GM21737 (cell line): ENCODE data around the gene CTNNA3.
"Not testable (repeated sequence)": the region's sequence is repeated elsewhere in the genome, so short reads cannot be mapped to it uniquely, and the experiment has no call there.

Source experiments
- ATAC-seq: cut with Tn5 transposase; IDR thresholded peaks from one replicate; pipeline ENCODE4 v1.9.1; 2021; ENCODE audit warnings: mild to moderate bottlenecking, moderate library complexity; ENCODE audit not compliant: unreplicated experiment

Gene CTNNA3

DNA sequence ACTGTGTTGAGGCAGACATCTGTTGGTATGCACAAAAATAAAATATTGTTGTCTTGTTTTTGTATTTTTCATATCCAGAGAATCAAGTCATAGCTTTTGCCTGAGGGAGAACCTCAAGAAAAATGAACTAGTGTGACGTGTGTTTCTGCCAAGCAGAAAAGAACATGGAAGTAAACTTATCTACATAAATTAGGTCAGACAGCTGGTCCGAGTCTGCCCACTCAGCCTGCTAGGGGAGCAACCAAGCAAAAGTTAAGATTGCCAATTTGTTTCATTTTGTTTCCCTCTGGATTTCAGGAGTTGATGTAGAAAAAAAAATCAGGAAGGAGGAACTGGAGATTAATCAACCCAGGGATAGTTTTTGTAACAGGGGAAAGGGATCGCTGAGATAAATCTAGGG lies 1342.6 kb downstream of the CTNNA3 start:
- no peak for ATAC-seq

DNA sequence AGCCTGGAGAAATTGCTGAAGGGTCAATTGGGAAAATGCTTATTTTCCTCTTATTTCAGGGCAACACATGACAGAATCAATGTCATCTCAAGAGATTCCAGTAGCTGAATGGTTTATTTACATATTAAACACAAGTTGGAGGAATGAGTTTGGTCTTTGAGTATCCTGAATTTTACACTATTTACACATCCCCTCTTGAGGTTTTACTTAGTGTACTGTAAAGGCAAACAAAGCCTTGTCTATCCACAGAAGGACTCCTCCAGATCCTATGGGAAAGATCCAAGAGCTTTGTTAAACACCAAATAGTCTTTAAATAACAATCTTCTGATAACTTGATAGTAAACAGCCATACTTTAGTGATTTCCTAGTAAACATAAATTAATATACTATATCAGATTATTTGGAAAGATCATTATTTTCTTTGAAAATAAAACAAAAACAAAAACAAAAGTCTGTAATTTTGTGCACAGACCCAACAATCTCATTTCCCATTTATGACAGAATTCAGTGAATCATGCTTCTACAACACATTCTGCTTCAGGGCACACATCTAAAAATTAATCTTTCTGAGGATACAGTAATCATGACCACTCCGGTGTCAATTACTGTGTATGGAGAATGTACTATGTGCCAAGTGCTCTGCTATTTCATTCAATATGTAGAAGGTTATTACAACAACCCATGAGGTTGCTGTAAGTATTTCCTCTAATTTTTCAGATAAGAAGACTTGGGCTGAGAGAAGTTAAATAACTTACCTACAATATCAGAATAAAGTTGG lies 1345.2 kb downstream of the CTNNA3 start:
- no peak for ATAC-seq

- ATAC-seq: no peak
These were observed 1346.3 kb downstream of the CTNNA3 start for GRCh38 chr10:66349726-66350125.

GRCh38 chr10:66349076-66349475 lies 1346.9 kb downstream of the CTNNA3 start:
- no peak for ATAC-seq

DNA sequence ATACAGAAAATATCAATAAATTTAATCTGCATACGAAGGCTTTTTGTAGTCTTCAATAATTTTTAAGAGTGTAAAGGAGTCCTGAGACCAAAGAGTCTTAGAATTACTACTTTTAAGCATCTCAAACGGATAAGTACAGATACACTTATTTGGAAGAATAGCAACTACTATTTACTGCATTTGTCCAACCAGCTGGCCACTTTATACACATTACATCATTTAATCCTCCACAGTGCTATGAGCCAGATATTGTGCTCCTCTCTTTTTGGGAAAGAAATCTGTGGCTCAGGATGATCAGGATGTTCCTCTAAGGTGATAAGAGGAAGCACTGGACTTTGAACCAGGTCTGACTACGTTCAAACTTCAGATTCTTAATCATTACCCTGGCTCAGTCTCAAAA lies 1358.8 kb downstream of the CTNNA3 start:
- no peak for ATAC-seq

- no peak for ATAC-seq
These were observed 1359.2 kb downstream of the CTNNA3 start for GRCh38 chr10:66336791-66337190.

- ATAC-seq: not testable (repeated sequence)
These were observed 1360.2 kb downstream of the CTNNA3 start for GRCh38 chr10:66335753-66336152.

GRCh38 chr10:66329147-66329546 lies 1366.8 kb downstream of the CTNNA3 start:
- ATAC-seq: no peak

DNA sequence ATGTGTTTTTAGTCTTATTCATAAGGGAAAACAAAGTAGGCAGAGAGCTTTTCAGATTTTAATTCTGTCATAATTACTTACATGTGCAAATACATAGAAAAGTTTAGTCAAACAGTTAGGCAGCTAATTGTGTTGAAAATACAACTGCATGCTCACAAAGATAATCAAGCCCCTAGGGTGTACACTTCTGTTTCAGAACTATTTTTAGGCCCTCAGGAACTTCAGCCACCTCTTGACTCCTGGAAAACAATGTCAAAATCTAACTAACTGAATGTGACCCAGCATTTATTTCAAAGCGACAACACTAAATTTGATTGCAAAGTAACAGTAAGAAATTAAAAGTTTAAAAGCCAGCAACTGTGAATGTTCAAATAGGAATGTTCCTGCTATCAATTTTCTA lies 1369.1 kb downstream of the CTNNA3 start:
- ATAC-seq: no peak

DNA sequence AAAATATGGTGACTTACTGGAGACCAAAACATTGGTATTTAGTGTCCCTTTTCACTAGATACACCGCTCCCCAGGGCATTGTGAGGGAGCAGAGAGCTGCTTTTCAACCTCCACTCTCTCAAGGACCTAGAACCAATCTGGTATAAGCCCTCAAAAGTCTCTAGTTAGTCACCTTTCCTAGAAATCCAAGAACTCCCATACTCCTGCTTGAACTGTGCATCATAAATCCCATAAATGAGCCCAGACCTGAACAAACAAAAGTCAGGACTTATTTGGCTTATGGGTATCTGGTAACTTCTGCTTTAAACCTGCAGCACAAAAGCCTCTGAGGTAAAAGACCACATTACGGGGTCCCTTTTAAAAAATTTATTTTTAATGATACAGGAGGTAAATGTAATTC lies 1373.2 kb downstream of the CTNNA3 start:
- ATAC-seq: no peak

GRCh38 chr10:66321723-66322665 lies 1374.0 kb downstream of the CTNNA3 start:
- no peak for ATAC-seq

- no peak for ATAC-seq
These were observed 1377.2 kb downstream of the CTNNA3 start for GRCh38 chr10:66318761-66319160.

DNA sequence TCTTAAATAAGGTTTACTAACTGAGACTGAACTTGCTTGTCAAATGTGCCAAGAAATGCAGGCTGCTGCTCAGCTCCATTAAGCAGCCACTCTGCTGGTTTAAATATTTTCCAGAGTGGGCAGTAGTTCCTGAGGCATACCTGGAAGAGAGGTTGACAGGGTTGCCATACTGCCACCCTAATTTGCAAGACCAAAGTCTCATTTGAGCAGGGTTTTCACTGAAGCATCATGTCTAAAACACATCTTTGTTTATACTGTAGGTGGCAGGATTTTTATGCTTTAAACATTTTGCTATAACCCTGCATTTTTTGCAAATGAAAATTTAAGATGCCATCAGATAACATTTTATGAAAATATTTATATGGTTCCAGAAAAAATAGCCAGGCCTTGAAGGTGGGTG lies 1388.2 kb downstream of the CTNNA3 start:
- ATAC-seq: no peak

GRCh38 chr10:66301078-66301477 lies 1394.9 kb downstream of the CTNNA3 start:
- no peak for ATAC-seq

DNA sequence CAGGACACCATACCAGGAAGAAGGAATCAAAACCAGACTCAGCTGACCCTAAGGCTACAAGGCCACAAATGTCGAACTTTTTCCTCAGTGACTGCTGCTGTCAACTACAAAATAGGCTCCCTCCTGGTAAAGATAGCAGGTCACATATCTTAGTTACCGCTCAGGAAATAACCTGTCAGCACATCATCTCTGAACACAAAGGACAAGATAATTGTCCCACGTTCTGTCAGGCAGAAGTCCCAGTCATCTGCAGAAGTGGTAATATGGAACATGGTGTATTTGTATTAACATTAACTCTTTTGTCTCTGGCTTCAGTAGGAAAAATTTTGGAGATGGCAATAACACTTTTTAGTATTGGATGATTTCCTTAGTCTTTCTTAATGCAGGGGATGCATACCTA lies 1400.4 kb downstream of the CTNNA3 start:
- no peak for ATAC-seq

DNA sequence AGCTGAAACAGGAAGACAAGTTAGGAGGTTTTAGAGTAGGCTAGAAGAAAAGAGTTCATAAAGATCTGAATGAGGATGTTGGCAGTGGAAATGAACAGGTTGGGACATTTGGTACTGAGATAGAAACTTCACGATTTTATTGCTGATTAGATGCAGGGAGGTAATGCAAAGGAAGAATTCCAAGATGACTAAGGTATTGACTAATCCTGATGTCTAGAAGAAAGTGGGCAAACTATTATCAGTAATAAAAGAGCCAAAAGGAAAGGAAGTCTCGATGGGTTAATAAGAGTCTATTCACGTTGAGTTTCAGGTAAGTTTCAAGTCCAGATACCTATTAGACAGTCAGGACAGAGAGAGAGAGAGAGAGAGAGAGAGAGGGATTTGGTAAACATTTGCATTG lies 1401.5 kb downstream of the CTNNA3 start:
- ATAC-seq: no peak

DNA sequence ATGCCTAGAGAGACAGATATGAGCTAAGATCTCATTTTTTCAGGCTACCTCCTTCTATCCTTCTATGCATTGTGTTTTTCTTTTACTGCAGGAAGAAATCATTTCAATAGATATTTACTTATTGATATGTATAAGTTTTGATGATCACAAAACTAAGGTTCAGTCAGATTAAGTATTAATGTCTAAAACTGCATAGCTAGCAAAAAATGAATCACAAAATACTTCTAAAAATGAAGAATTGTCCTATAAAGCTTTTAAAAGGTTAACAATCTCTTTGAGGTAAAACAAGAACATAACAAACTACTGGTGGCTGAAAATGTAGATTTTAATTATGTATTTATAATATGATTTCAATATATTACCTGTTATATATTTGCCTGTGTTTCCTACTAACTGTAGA lies 1403.1 kb downstream of the CTNNA3 start:
- ATAC-seq: no peak

- no peak for ATAC-seq
These were observed 1403.5 kb downstream of the CTNNA3 start for GRCh38 chr10:66292456-66292855.

GRCh38 chr10:66291133-66291532 lies 1404.9 kb downstream of the CTNNA3 start:
- ATAC-seq: no peak

GRCh38 chr10:66284621-66285020 lies 1411.4 kb downstream of the CTNNA3 start:
- ATAC-seq: no peak

DNA sequence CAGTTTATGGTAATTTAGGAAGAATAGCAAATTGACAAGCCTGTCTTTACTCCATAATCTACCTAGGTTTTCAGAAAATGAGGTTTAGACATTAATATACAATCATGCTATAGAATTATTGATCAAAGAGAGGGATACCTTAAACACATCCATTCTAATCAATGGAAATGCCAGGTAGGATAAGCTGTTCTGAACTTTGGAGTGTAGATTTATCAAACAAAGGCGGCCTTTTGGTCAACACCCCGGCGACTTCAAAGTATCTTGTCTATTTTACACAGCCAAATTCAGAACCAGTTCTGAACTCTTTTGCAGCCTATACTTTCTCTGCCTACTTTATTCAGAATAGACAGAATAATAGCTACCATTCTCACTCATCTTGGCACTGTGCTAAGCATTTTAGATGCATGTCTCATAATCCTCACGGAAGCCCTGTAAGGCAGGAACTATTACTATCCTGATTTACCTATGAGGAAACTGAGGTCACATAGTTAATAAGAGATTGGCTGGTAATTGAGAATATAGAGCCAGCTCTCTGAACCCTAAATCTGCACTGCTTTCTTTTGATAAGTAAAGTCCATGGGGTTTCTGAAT lies 1412.0 kb downstream of the CTNNA3 start:
- no peak for ATAC-seq

GRCh38 chr10:66283064-66283463 lies 1412.9 kb downstream of the CTNNA3 start:
- ATAC-seq: no peak
